RPMI7951 (cell line): ENCODE measurements around the gene MYO16. TPM values are rescaled to one million over a fixed set of nuclear protein-coding genes. Genes with fewer than 3 reads are reported as not detected.

ENCODE experiments used
- DNase-seq: peaks from one replicate; pipeline ENCODE4 v3.0.0-alpha.2; 2012; ENCODE audit warnings: low read depth
- total RNA-seq: library from RNA; depleted of rRNA; stranded (reverse); fragments of >200 nt; shearing (Covaris generic); gene quantifications from 2 replicates; pipeline ENCODE4 v1.2.3, GENCODE V29; 2014

The MYO16 gene
- total RNA-seq, 1 experiment from 2014 or later: not detected

DNA sequence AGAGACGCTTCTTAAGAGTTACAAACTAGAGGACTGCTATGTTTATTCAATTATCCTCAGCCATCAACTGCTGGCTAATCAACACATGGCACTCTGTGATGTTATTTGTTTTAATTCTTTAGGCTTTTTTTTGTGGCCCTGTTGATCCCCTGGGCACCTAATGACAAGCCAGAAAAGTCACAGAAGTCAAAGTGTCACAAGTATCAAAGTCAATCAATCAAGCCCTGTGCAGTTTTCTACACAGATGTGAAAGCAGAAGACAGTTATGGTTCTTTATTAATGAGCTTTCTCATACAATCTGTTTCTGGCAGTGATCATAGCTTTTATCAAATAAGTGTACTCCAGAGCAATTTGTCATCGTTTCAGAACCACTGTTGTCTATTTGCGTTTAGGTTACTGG, 34.3 kb downstream of the MYO16 start:
- no peak for DNase-seq

DNA sequence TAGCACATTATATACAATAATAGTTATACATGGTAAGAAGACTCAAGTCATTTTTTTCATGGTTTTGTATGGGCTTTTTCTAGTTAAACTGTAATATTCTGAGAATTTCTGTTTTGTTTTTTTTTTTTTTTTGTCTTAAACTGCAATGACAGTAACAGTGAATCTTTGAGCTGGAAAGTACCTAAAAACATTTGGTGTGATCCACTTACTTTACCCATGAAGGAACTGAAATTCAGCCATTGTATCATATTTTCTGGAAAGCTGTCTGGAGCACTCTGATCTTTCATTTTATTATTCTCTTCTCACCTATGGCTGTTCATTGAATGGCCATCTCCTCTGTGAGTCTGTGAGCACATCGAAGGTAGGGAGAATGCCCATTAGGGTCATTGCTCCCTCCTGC, 37.8 kb downstream of the MYO16 start:
- no peak for DNase-seq

DNA sequence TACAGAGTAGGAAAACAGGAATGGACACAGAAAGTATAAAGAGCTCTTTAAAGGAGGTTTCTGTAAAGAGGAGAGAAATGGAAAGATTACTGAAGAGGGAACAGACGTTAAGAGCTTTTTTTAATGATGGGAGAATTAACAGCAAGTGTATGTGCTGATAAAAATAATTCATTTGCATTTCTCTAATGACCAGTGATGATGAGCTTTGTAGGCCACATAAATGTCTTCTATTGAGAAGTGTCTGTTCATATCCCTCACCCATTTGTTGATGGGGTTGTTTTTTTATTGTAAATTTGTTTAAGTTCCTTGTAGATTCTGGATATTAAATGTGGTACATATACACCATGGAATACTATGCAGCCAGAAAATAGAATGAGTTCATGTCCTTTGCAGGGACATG, 40.0 kb downstream of the MYO16 start:
- DNase-seq: no peak

- DNase-seq: no peak
These were observed 44.9 kb downstream of the MYO16 start for GRCh38 chr13:108674346-108674745.

GRCh38 chr13:108674771-108675170, 45.4 kb downstream of the MYO16 start:
- no peak for DNase-seq

- no peak for DNase-seq
These were observed 47.2 kb downstream of the MYO16 start for GRCh38 chr13:108676620-108677019.

DNA sequence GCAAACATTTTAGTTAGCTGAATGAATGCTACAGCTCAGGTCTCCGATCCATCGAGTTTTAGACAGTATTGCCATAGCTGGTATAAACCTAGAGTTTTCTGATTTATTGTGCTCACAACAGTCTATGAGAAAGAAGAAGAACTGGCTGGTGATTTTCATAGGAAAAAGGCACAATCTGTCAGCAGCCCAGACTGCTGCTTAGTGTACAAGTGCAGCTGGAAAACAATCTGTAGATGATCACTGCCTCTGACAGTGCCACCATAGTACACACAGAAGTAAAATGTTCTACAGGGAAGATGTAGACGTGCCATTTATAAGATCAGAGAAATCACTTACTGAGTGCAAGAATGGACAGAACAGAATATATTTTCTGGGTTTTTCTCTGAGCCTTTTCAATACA, 48.4 kb downstream of the MYO16 start:
- DNase-seq: no peak

GRCh38 chr13:108680011-108680410, 50.6 kb downstream of the MYO16 start:
- no peak for DNase-seq

- no peak for DNase-seq
These were observed 52.7 kb downstream of the MYO16 start for GRCh38 chr13:108681986-108682575.

- no peak for DNase-seq
These were observed 53.3 kb downstream of the MYO16 start for GRCh38 chr13:108682714-108683113.

DNA sequence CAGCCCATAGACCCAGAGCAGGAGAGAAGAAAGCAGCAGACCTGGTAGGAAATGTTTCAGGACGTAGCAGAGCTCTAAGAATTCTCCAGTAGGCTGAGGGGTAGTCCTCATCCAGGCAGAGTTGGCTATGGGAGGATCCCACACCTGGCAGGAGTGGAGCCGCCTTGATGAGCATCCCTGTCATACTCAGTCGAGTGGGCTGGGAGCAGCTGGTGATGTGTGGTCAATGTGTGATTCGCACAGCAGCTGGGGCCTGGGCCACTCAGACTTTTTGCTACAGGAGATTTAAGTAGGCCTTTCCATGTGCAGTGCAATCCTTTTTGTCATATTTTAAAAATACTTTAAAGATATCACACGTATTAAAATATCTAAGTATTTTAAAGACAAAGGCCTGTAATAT, 56.6 kb downstream of the MYO16 start:
- DNase-seq: no peak

GRCh38 chr13:108690726-108691125, 61.3 kb downstream of the MYO16 start:
- DNase-seq: no peak

- DNase-seq: peak; percentile 1
These were observed 71.2 kb downstream of the MYO16 start for GRCh38 chr13:108700422-108701170.

GRCh38 chr13:108702171-108702570, 72.8 kb downstream of the MYO16 start:
- DNase-seq: no peak

DNA sequence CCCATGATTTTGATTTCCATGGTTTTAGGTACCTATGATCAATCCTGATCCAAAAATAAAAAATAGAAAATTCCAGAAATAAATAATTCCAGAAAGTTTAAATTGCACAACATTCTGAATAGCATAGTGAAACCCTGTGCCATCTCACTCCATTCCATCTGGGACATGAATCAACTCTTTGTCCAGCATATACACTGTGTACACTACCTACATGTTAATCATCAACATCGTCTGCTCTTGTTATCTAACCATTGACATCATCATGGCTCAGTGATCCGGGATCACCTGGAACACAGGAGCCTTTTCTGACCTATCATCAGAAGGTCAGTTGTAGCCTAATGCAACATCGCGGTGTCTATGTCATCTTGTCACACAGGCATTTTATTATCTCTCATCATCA, 75.6 kb downstream of the MYO16 start:
- no peak for DNase-seq

DNA sequence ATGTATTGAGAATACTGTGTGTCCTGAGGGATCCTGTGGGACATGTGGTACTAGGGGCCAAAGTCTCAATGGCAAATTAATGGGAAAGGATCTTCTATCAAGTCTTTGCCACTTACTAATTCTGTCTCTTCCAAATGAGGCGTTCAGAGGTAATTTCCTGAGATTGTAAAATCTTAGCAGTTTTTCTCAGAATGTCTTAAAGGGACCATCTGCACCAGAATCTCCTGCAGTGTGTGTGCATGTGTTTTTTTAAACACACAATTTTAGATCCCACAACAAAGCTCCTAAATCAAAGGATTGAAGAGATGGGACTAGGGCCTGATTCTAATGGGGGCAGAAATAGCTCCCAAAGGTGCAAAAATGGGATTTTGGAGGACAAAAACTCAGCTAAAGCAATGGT, 78.2 kb downstream of the MYO16 start:
- DNase-seq: no peak

DNA sequence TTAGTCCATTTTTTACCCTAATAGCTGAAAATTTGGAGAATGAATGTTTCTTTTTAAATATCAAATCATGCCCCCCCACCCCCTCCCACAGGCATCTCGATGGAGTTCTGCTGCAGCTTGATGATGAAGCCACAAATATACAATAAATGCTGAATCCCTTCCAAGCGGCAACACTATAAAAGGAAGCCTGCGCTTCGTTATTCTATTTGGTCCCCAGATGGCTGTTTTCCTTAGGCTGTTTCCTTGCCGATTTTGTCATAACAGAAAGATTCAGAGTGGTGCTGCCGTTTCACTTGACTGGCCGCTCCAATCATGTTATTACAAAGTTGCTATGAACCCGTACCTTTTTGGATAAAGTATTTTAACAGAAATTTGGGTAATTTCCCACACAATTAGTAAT, 79.5 kb downstream of the MYO16 start:
- no peak for DNase-seq

DNA sequence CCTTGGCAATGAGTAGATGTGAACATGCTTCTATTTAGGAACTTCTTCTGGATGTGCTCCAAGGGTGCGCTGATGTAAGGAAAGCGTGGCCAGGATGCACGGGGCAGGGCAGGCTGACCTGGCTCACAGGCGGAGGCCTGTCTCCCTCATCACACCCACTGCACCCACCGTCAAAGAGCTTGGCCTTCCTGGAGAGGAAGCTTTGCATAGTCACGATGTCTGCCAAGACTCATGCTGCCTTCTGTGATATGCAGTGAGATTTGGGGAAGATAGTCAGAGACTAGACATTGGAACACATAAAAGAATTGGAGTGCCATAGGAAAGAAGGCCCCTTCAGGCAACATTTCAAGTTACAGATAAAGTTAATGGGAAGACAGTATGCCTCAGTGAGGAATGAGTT, 82.0 kb downstream of the MYO16 start:
- DNase-seq: no peak

GRCh38 chr13:108725471-108725870, 96.1 kb downstream of the MYO16 start:
- DNase-seq: no peak

DNA sequence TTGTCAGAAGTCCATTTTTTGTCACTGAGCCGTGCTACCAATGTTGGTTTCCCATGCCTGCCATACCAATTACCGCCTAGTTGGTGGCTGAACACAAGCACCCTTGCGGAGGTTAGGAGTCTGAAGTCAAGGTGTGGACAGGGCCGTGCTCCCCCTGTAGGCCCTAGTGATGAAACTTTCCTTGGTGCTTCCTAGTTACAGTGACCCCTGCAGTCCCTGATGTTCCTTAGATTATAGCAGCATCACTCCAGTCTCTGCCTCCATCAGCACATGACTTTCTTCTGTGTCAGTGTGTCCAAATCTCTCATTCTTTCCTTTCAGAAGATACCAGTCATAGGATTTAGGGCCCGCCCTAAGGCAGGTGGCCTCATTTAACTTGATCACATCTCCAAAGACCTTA, 99.0 kb downstream of the MYO16 start:
- DNase-seq: no peak

GRCh38 chr13:108733022-108733560, 103.7 kb downstream of the MYO16 start:
- DNase-seq: no peak

- DNase-seq: no peak
These were observed 105.3 kb downstream of the MYO16 start for GRCh38 chr13:108734676-108735075.

- DNase-seq: no peak
These were observed 112.5 kb downstream of the MYO16 start for GRCh38 chr13:108741930-108742329.
